ENCODE measurements around the gene ZIM2. TPM values are rescaled to one million over a fixed set of nuclear protein-coding genes. Genes with fewer than 3 reads are reported as not detected.

Gene ZIM2
- total and polyA plus RNA-seq, 2 of the 4 experiments (the other 2 are of a cell fraction): not detected

- ChIA-PET POLR2A (ENCODE audit: unreplicated experiment) (no interaction called here), CTCF (no interaction called here)
- no peak overlapping the region for H4K8ac ChIP-seq (ENCODE audit: low read depth in 2 of 2, low read length in 2 of 2)
- H3K27ac ChIP-seq (ENCODE audit: insufficient read depth, low read length): no peak overlapping the region
- in situ Hi-C loops (cut with MboI; ENCODE audit: low sequenced_read_pairs) (no loop called here), intact Hi-C loops (cut with micrococcal nuclease) (no loop called here), dilution Hi-C loops (cut with HindIII; ENCODE audit: low sequenced_read_pairs, unreplicated experiment) (no loop called here)
- no peak overlapping the region for H2AK5ac ChIP-seq (ENCODE audit: low read depth, low read length)
- no peak overlapping the region for H3K4ac ChIP-seq (ENCODE audit: low read depth, low read length)
- H2AK9ac ChIP-seq (replicated peaks; ENCODE audit: low read depth, low read length, poor library complexity): no peak overlapping the region
- TF ChIP-seq MXI1 (IDR thresholded peaks at IDR 0.05; ENCODE audit: borderline replicate concordance, low read depth, low read length) (no peak), RFX5 (IDR thresholded peaks at IDR 0.05; ENCODE audit: low read depth, low read length) (no peak)
- no peak overlapping the region for H3K4me2 ChIP-seq (ENCODE audit: low read depth, low read length)
- no peaks in the 10 kb centered on the region for H3K27me3 ChIP-seq (ENCODE audit: control insufficient read depth, insufficient read depth, low read length)
- H3K56ac ChIP-seq (ENCODE audit: extremely low read depth, insufficient read depth, low read length): no peak overlapping the region
- no peaks in the 10 kb centered on the region for H4K20me1 ChIP-seq (ENCODE audit: insufficient read depth, low read length)
- no peak overlapping the region for H2BK5ac ChIP-seq (ENCODE audit: low read depth, low read length, poor library complexity, severe bottlenecking)
- no peak overlapping the region for H3K14ac ChIP-seq (replicated peaks; ENCODE audit: low read depth, low read length)
- H3K9me3 ChIP-seq (ENCODE audit: control insufficient read depth, insufficient read depth, low read length): peaks cover 23% of the 10 kb centered on the region
- H2BK20ac ChIP-seq (ENCODE audit: low read depth, low read length): no peak overlapping the region
- no peak overlapping the region for H4K5ac ChIP-seq (ENCODE audit: low read depth, low read length)
- no peak overlapping the region for H3K9ac ChIP-seq (ENCODE audit: low read depth, low read length)
- no peak for DNase-seq
- BruUV-seq (replicated peaks): no TSS peak
- no peak overlapping the region for H3K4me3 ChIP-seq (ENCODE audit: insufficient read depth, low read depth, low read length)
- no peaks in the 10 kb centered on the region for H3K9me1 ChIP-seq (ENCODE audit: insufficient read depth, low read length)
- no peak overlapping the region for H4K91ac ChIP-seq (ENCODE audit: insufficient read depth, low read depth, low read length)
- 33% methylated on average over 1 of the region's 4 CpGs; no CpG with 5 or more reads in 1 of the 2 experiments for WGBS, 2 experiments (ENCODE audit: extremely low coverage in 2 of 2, insufficient read length in 1 of 2)
- no peaks in the 10 kb centered on the region for H3K4me1 ChIP-seq (ENCODE audit: control insufficient read depth, insufficient read depth, low read length)
- no peak overlapping the region for H3K18ac ChIP-seq (ENCODE audit: low read depth, low read length)
- no peak overlapping the region for H3K23ac ChIP-seq (ENCODE audit: low read depth, low read length)
- H3K79me1 ChIP-seq (ENCODE audit: low read depth in 1 of 2, low read length in 2 of 2): no peaks in the 10 kb centered on the region
- no peak overlapping the region for H2BK15ac ChIP-seq (ENCODE audit: low read depth, low read length)
- no peak for ATAC-seq (ENCODE audit: low read depth)
- H2BK120ac ChIP-seq (ENCODE audit: low read depth, low read length): no peak overlapping the region
- no peak overlapping the region for H2AFZ ChIP-seq (replicated peaks; ENCODE audit: low read length, poor library complexity)
- no peaks in the 10 kb centered on the region for H3K36me3 ChIP-seq (ENCODE audit: control insufficient read depth, insufficient read depth, low read length)
Measured at GRCh38 chr19:56778351-56778750, 62.2 kb downstream of the ZIM2 start.

Data from IMR-90 (cell line).